A673 (cell line): ENCODE results near the gene AHNAK2. TPM values are rescaled to one million over a fixed set of nuclear protein-coding genes. Genes with fewer than 3 reads are reported as not detected.
"Not testable (repeated sequence)": the region's sequence is repeated elsewhere in the genome, so short reads cannot be mapped to it uniquely, and the experiment has no call there.

ENCODE experiments used
- BruUV-seq: library from RNA; stranded (reverse); fragments of 400-500 nt; replicated peaks from 2 replicates; lab custom pipeline; 2021; lab: Mats Ljungman, UMichigan
- CTCF ChIA-PET: fragments of 300-600 bp; sonication (Branson Sonifier 250); formaldehyde crosslinking; loops from one replicate; lab custom pipeline; 2022; ENCODE audit warnings: antibody characterized with exemption; lab: Charles Lee
- POLR2A ChIA-PET: fragments of 300-600 bp; sonication (Branson Sonifier 250); formaldehyde crosslinking; loops from one replicate; lab custom pipeline; 2022; ENCODE audit warnings: antibody characterized with exemption; ENCODE audit not compliant: low non-redundant PET; lab: Charles Lee
- DNase-seq: peaks from one replicate; pipeline ENCODE4 v3.0.0-alpha.2; 2015; ENCODE audit warnings: low spot score
- H3K27ac ChIP-seq: fragments of 200-600 bp; sonication (generic); 2 replicates; pipeline ENCODE4 v1.5.1; 2016; ENCODE audit warnings: mixed run types, low read depth, mild to moderate bottlenecking, mixed read lengths, antibody characterized with exemption, low read length; ENCODE audit not compliant: poor library complexity, severe bottlenecking
- H3K27me3 ChIP-seq: fragments of 200-600 bp; sonication (generic); replicated peaks from 2 replicates; pipeline ENCODE4 v1.6.1; 2017; ENCODE audit warnings: mixed run types, low read depth, mild to moderate bottlenecking, mixed read lengths, antibody characterized with exemption, low read length; ENCODE audit not compliant: insufficient read depth, poor library complexity
- H3K36me3 ChIP-seq: fragments of 200-600 bp; sonication (generic); 2 replicates; pipeline ENCODE4 v1.6.1; 2016; ENCODE audit warnings: mixed run types, mild to moderate bottlenecking, mixed read lengths, antibody characterized with exemption, low read length; ENCODE audit not compliant: insufficient read depth, poor library complexity, severe bottlenecking
- H3K4me1 ChIP-seq: fragments of 200-600 bp; sonication (generic); 2 replicates; pipeline ENCODE4 v1.6.1; 2017; ENCODE audit warnings: mixed run types, mild to moderate bottlenecking, mixed read lengths, antibody characterized with exemption, low read length; ENCODE audit not compliant: insufficient read depth, poor library complexity, severe bottlenecking
- H3K4me3 ChIP-seq: fragments of 200-600 bp; sonication (generic); 2 replicates; pipeline ENCODE4 v1.5.1; 2016; ENCODE audit warnings: low read depth, mixed run types, mild to moderate bottlenecking, mixed read lengths, low read length; ENCODE audit not compliant: poor library complexity, severe bottlenecking
- H3K9me3 ChIP-seq: fragments of 200-600 bp; sonication (generic); 2 replicates; pipeline ENCODE4 v1.6.1; 2016; ENCODE audit warnings: mixed run types, low read depth, mild to moderate bottlenecking, mixed read lengths, antibody characterized with exemption, low read length; ENCODE audit not compliant: poor library complexity, severe bottlenecking
- CTCF ChIP-seq: fragments of 300-800, 200-600 bp; sonication (generic); conservative IDR thresholded peaks from 2 replicates; pipeline ENCODE4 v1.5.1; 2017; ENCODE audit warnings: low read depth, mild to moderate bottlenecking, antibody characterized with exemption, low read length, moderate library complexity, mixed read lengths
- EZH2 ChIP-seq: fragments of 200-600 bp; sonication (generic); IDR thresholded peaks from 2 replicates; pipeline ENCODE4 v1.6.1; 2017; ENCODE audit warnings: borderline replicate concordance, low read depth, mild to moderate bottlenecking, mixed read lengths, antibody characterized with exemption, low read length; ENCODE audit not compliant: poor library complexity, severe bottlenecking
- intact Hi-C: fragments of 100-400 bp; cut with micrococcal nuclease; formaldehyde crosslinking; loops from one replicate; pipeline ENCODE4 v1.10.0; 2022; ENCODE audit not compliant: unreplicated experiment
- total RNA-seq: library from RNA; stranded (reverse); gene quantifications from 2 replicates; pipeline ENCODE4 v1.2.3, GENCODE V29; 2021

The AHNAK2 gene
- total RNA-seq, 1 experiment from 2014 or later: 0.56 TPM

GRCh38 chr14:104891121-104891551 lies 87.0 kb downstream of the AHNAK2 start:
- TF ChIP-seq EZH2: no peak
- POLR2A ChIA-PET: no interaction called here
- no TSS peak for BruUV-seq
- Histone ChIP-seq H3K36me3 (no peaks in the 10 kb centered on the region), H3K4me1 (no peaks in the 10 kb centered on the region), H3K4me3 (no peak overlapping the region), H3K27ac (no peak overlapping the region), H3K9me3 (no peaks in the 10 kb centered on the region), H3K27me3 (no peaks in the 10 kb centered on the region)
- intact Hi-C loops: no loop called here
- CTCF ChIA-PET: interaction anchor here (0.9 kb wide), 1 partner anchor 103 kb away, joined by 3 read pairs; no protein-coding TSS in a partner anchor
- DNase-seq: no peak

- H3K36me3 ChIP-seq, H3K9me3 ChIP-seq, H3K27ac ChIP-seq, H3K4me1 ChIP-seq, H3K4me3 ChIP-seq, CTCF ChIA-PET, DNase-seq, intact Hi-C loops, H3K27me3 ChIP-seq, POLR2A ChIA-PET, BruUV-seq: not testable (repeated sequence)
Measured at GRCh38 chr14:104890292-104890691, 87.9 kb downstream of the AHNAK2 start.

- POLR2A ChIA-PET: no interaction called here
- CTCF ChIA-PET: no interaction called here
- TF ChIP-seq EZH2 (no peak), CTCF (no peak)
- no peak overlapping the region for H3K27ac ChIP-seq
- H3K4me1 ChIP-seq: no peaks in the 10 kb centered on the region
- BruUV-seq: no TSS peak
- no peak for DNase-seq
- no peak overlapping the region for H3K4me3 ChIP-seq
- intact Hi-C loops: no loop called here
- no peaks in the 10 kb centered on the region for H3K36me3 ChIP-seq
- H3K9me3 ChIP-seq: no peaks in the 10 kb centered on the region
- no peaks in the 10 kb centered on the region for H3K27me3 ChIP-seq
Measured at GRCh38 chr14:104889375-104889757, 88.8 kb downstream of the AHNAK2 start.

- DNase-seq: no peak
- intact Hi-C loops: no loop called here
- Histone ChIP-seq H3K27ac (no peak overlapping the region), H3K9me3 (no peaks in the 10 kb centered on the region), H3K27me3 (no peaks in the 10 kb centered on the region), H3K36me3 (no peaks in the 10 kb centered on the region), H3K4me3 (no peak overlapping the region), H3K4me1 (no peaks in the 10 kb centered on the region)
- ChIA-PET CTCF (no interaction called here), POLR2A (no interaction called here)
- BruUV-seq: no TSS peak
- no peak for TF ChIP-seq EZH2
- TF ChIP-seq CTCF: no peak
Measured at GRCh38 chr14:104888489-104889374, 89.4 kb downstream of the AHNAK2 start.
